ENCODE data around the gene YIPF7.

Gene YIPF7

GRCh38 chr4:44651425-44651824, at the start of gene YIPF7:
Gene YIPF7, minus strand, starts transcription at chr4:44651625. Its CDS starts 1,525 bp downstream, at chr4:44650100.
- Histone ChIP-seq H3K4me3 (ENCODE audit: low read depth in 1 of 5, low read length in 5 of 5) (no peak within 1 kb of the TSS), H3K4me1 (ENCODE audit: control insufficient read depth in 5 of 5, insufficient read depth in 5 of 5, low read length in 5 of 5) (no peaks in the 10 kb centered on the region), H3K9ac (ENCODE audit: low read length in 5 of 5) (no peak within 1 kb of the TSS), H3K36me3 (ENCODE audit: control insufficient read depth in 5 of 5, insufficient read depth in 5 of 5, low read length in 5 of 5) (no peaks in the 10 kb centered on the region), H3K27ac (ENCODE audit: low read depth, low read length) (no peak within 1 kb of the TSS), H3K9me3 (ENCODE audit: control insufficient read depth in 5 of 5, low read length in 5 of 5) (no peaks in the 10 kb centered on the region), H3K27me3 (ENCODE audit: control insufficient read depth in 5 of 5, insufficient read depth in 4 of 5, low read length in 5 of 5) (no peaks in the 10 kb centered on the region)

GRCh38 chr4:44701037-44701436, 49.6 kb upstream of the YIPF7 start:
- Histone ChIP-seq H3K9me3 (ENCODE audit: control insufficient read depth in 5 of 5, low read length in 5 of 5) (no peaks in the 10 kb centered on the region), H3K27ac (ENCODE audit: low read depth, low read length) (no peak overlapping the region), H3K4me1 (ENCODE audit: control insufficient read depth in 5 of 5, insufficient read depth in 5 of 5, low read length in 5 of 5) (no peaks in the 10 kb centered on the region), H3K9ac (ENCODE audit: low read length in 5 of 5) (no peak overlapping the region), H3K36me3 (ENCODE audit: control insufficient read depth in 5 of 5, insufficient read depth in 5 of 5, low read length in 5 of 5) (peaks cover 38 to 81% (median 50%) of the 10 kb centered on the region in 5 donors), H3K27me3 (ENCODE audit: control insufficient read depth in 5 of 5, insufficient read depth in 4 of 5, low read length in 5 of 5) (no peaks in the 10 kb centered on the region), H3K4me3 (ENCODE audit: low read depth in 1 of 5, low read length in 5 of 5) (no peak overlapping the region)

GRCh38 chr4:44700427-44700826, 49.0 kb upstream of the YIPF7 start:
- H3K9ac ChIP-seq (ENCODE audit: low read length in 5 of 5) = no peak overlapping the region
- H3K36me3 ChIP-seq (ENCODE audit: control insufficient read depth in 5 of 5, insufficient read depth in 5 of 5, low read length in 5 of 5) = peaks cover 41 to 83% (median 52%) of the 10 kb centered on the region in 5 donors
- no peaks in the 10 kb centered on the region for H3K9me3 ChIP-seq (ENCODE audit: control insufficient read depth in 5 of 5, low read length in 5 of 5)
- H3K4me3 ChIP-seq (ENCODE audit: low read depth in 1 of 5, low read length in 5 of 5) = no peak overlapping the region
- H3K27ac ChIP-seq (ENCODE audit: low read depth, low read length) = no peak overlapping the region
- H3K4me1 ChIP-seq (ENCODE audit: control insufficient read depth in 5 of 5, insufficient read depth in 5 of 5, low read length in 5 of 5) = no peaks in the 10 kb centered on the region
- H3K27me3 ChIP-seq (ENCODE audit: control insufficient read depth in 5 of 5, insufficient read depth in 4 of 5, low read length in 5 of 5) = no peaks in the 10 kb centered on the region

- no peak overlapping the region for H3K4me3 ChIP-seq (ENCODE audit: low read depth in 1 of 5, low read length in 5 of 5)
- H3K27me3 ChIP-seq (ENCODE audit: control insufficient read depth in 5 of 5, insufficient read depth in 4 of 5, low read length in 5 of 5) = no peaks in the 10 kb centered on the region
- H3K36me3 ChIP-seq (ENCODE audit: control insufficient read depth in 5 of 5, insufficient read depth in 5 of 5, low read length in 5 of 5) = peaks cover 32 to 77% (median 66%) of the 10 kb centered on the region in 5 donors
Measured at GRCh38 chr4:44684648-44685047, 33.2 kb upstream of the YIPF7 start.

GRCh38 chr4:44679060-44679459, 27.6 kb upstream of the YIPF7 start:
- Histone ChIP-seq H3K27ac (ENCODE audit: low read depth, low read length) (peak overlapping the region; percentile 92), H3K9ac (ENCODE audit: low read length in 5 of 5) (peak overlapping the region; percentile 85 to 99 (median 94)), H3K4me1 (ENCODE audit: control insufficient read depth in 5 of 5, insufficient read depth in 5 of 5, low read length in 5 of 5) (peaks cover 2 to 25% (median 24%) of the 10 kb centered on the region in 5 donors), H3K9me3 (ENCODE audit: control insufficient read depth in 5 of 5, low read length in 5 of 5) (no peaks in the 10 kb centered on the region), H3K36me3 (ENCODE audit: control insufficient read depth in 5 of 5, insufficient read depth in 5 of 5, low read length in 5 of 5) (peaks cover 5 to 24% (median 16%) of the 10 kb centered on the region in 5 donors), H3K4me3 (ENCODE audit: low read depth in 1 of 5, low read length in 5 of 5) (peak overlapping the region; percentile 94 to 100 (median 98)), H3K27me3 (ENCODE audit: control insufficient read depth in 5 of 5, insufficient read depth in 4 of 5, low read length in 5 of 5) (no peaks in the 10 kb centered on the region)

More at GRCh38 chr4:44684648-44685047, 33.2 kb upstream of the YIPF7 start:
- no peak overlapping the region for H3K27ac ChIP-seq (ENCODE audit: low read depth, low read length)
- H3K9me3 ChIP-seq (ENCODE audit: control insufficient read depth in 5 of 5, low read length in 5 of 5) = no peaks in the 10 kb centered on the region
- no peak overlapping the region for H3K9ac ChIP-seq (ENCODE audit: low read length in 5 of 5)
- peaks cover 0 to 7% (median 6%) of the 10 kb centered on the region in 5 donors for H3K4me1 ChIP-seq (ENCODE audit: control insufficient read depth in 5 of 5, insufficient read depth in 5 of 5, low read length in 5 of 5)

- Histone ChIP-seq H3K9me3 (ENCODE audit: control insufficient read depth in 5 of 5, low read length in 5 of 5) (no peaks in the 10 kb centered on the region), H3K4me3 (ENCODE audit: low read depth in 1 of 5, low read length in 5 of 5) (peak within 1 kb of the TSS; percentile 94 to 100 (median 98)), H3K36me3 (ENCODE audit: control insufficient read depth in 5 of 5, insufficient read depth in 5 of 5, low read length in 5 of 5) (peaks cover 4 to 18% (median 13%) of the 10 kb centered on the region in 5 donors), H3K9ac (ENCODE audit: low read length in 5 of 5) (peak within 1 kb of the TSS; percentile 85 to 99 (median 94)), H3K4me1 (ENCODE audit: control insufficient read depth in 5 of 5, insufficient read depth in 5 of 5, low read length in 5 of 5) (peaks cover 2 to 25% (median 24%) of the 10 kb centered on the region in 5 donors), H3K27ac (ENCODE audit: low read depth, low read length) (peak within 1 kb of the TSS; percentile 92), H3K27me3 (ENCODE audit: control insufficient read depth in 5 of 5, insufficient read depth in 4 of 5, low read length in 5 of 5) (no peaks in the 10 kb centered on the region)
Measured at GRCh38 chr4:44678094-44679041, 26.9 kb upstream of the YIPF7 start, which contains the start of gene GUF1. Gene GUF1, plus strand, starts transcription at chr4:44678420. Its CDS starts 203 bp downstream, at chr4:44678623.

GRCh38 chr4:44675366-44675765, 23.9 kb upstream of the YIPF7 start:
- H3K9ac ChIP-seq (ENCODE audit: low read length in 5 of 5) = no peak overlapping the region
- no peaks in the 10 kb centered on the region for H3K27me3 ChIP-seq (ENCODE audit: control insufficient read depth in 5 of 5, insufficient read depth in 4 of 5, low read length in 5 of 5)
- H3K9me3 ChIP-seq (ENCODE audit: control insufficient read depth in 5 of 5, low read length in 5 of 5) = no peaks in the 10 kb centered on the region
- no peaks in the 10 kb centered on the region for H3K36me3 ChIP-seq (ENCODE audit: control insufficient read depth in 5 of 5, insufficient read depth in 5 of 5, low read length in 5 of 5)
- no peak overlapping the region for H3K4me3 ChIP-seq (ENCODE audit: low read depth in 1 of 5, low read length in 5 of 5)
- H3K4me1 ChIP-seq (ENCODE audit: control insufficient read depth in 5 of 5, insufficient read depth in 5 of 5, low read length in 5 of 5) = peaks cover 2 to 25% (median 24%) of the 10 kb centered on the region in 5 donors
- no peak overlapping the region for H3K27ac ChIP-seq (ENCODE audit: low read depth, low read length)

- Histone ChIP-seq H3K4me3 (ENCODE audit: low read depth in 1 of 5, low read length in 5 of 5) (no peak overlapping the region), H3K27ac (ENCODE audit: low read depth, low read length) (no peak overlapping the region), H3K27me3 (ENCODE audit: control insufficient read depth in 5 of 5, insufficient read depth in 4 of 5, low read length in 5 of 5) (no peaks in the 10 kb centered on the region), H3K4me1 (ENCODE audit: control insufficient read depth in 5 of 5, insufficient read depth in 5 of 5, low read length in 5 of 5) (peaks cover 2 to 17% (median 15%) of the 10 kb centered on the region in 5 donors), H3K36me3 (ENCODE audit: control insufficient read depth in 5 of 5, insufficient read depth in 5 of 5, low read length in 5 of 5) (no peaks in the 10 kb centered on the region), H3K9ac (ENCODE audit: low read length in 5 of 5) (no peak overlapping the region), H3K9me3 (ENCODE audit: control insufficient read depth in 5 of 5, low read length in 5 of 5) (no peaks in the 10 kb centered on the region)
Measured at GRCh38 chr4:44674471-44674870, 23.0 kb upstream of the YIPF7 start.

GRCh38 chr4:44671636-44672035, 20.2 kb upstream of the YIPF7 start:
- H3K27ac ChIP-seq (ENCODE audit: low read depth, low read length) = no peak overlapping the region
- H3K4me1 ChIP-seq (ENCODE audit: control insufficient read depth in 5 of 5, insufficient read depth in 5 of 5, low read length in 5 of 5) = no peaks in the 10 kb centered on the region
- no peaks in the 10 kb centered on the region for H3K36me3 ChIP-seq (ENCODE audit: control insufficient read depth in 5 of 5, insufficient read depth in 5 of 5, low read length in 5 of 5)
- H3K4me3 ChIP-seq (ENCODE audit: low read depth in 1 of 5, low read length in 5 of 5) = no peak overlapping the region
- H3K9ac ChIP-seq (ENCODE audit: low read length in 5 of 5) = no peak overlapping the region
- no peaks in the 10 kb centered on the region for H3K27me3 ChIP-seq (ENCODE audit: control insufficient read depth in 5 of 5, insufficient read depth in 4 of 5, low read length in 5 of 5)
- no peaks in the 10 kb centered on the region for H3K9me3 ChIP-seq (ENCODE audit: control insufficient read depth in 5 of 5, low read length in 5 of 5)

- no peaks in the 10 kb centered on the region for H3K27me3 ChIP-seq (ENCODE audit: control insufficient read depth in 5 of 5, insufficient read depth in 4 of 5, low read length in 5 of 5)
- H3K4me1 ChIP-seq (ENCODE audit: control insufficient read depth in 5 of 5, insufficient read depth in 5 of 5, low read length in 5 of 5) = no peaks in the 10 kb centered on the region
- no peak overlapping the region for H3K4me3 ChIP-seq (ENCODE audit: low read depth in 1 of 5, low read length in 5 of 5)
- no peaks in the 10 kb centered on the region for H3K9me3 ChIP-seq (ENCODE audit: control insufficient read depth in 5 of 5, low read length in 5 of 5)
- H3K9ac ChIP-seq (ENCODE audit: low read length in 5 of 5) = no peak overlapping the region
- H3K27ac ChIP-seq (ENCODE audit: low read depth, low read length) = no peak overlapping the region
- H3K36me3 ChIP-seq (ENCODE audit: control insufficient read depth in 5 of 5, insufficient read depth in 5 of 5, low read length in 5 of 5) = no peaks in the 10 kb centered on the region
Measured at GRCh38 chr4:44670506-44671199, 19.2 kb upstream of the YIPF7 start.
